OCI-LY1 (cell line): Measurements from ENCODE around the gene TBC1D20.

Experiments used
- H2AFZ ChIP-seq: fragments of 200-600 bp; sonication (generic), shearing (Covaris generic); 2 replicates; pipeline ENCODE4 v1.6.0; 2014; ENCODE audit warnings: antibody characterized with exemption, mild to moderate bottlenecking, low read length
- H3F3A ChIP-seq: fragments of 200-600 bp; sonication (generic), shearing (Covaris generic); 2 replicates; pipeline ENCODE4 v1.6.0; 2014; ENCODE audit warnings: mild to moderate bottlenecking, antibody characterized with exemption, low read length, moderate library complexity; ENCODE audit not compliant: insufficient read depth
- H3K27ac ChIP-seq: fragments of 200-600 bp; sonication (generic); 2 replicates; pipeline ENCODE4 v1.5.1; 2014; ENCODE audit warnings: low read length, mixed run types, mild to moderate bottlenecking, low read depth; ENCODE audit not compliant: poor library complexity, severe bottlenecking
- H3K27me3 ChIP-seq: fragments of 200-600 bp; sonication (generic); 2 replicates; pipeline ENCODE4 v1.6.0; 2014; ENCODE audit warnings: antibody characterized with exemption, mild to moderate bottlenecking, low read length, moderate library complexity; ENCODE audit not compliant: insufficient read depth
- H3K36me3 ChIP-seq: fragments of 200-600 bp; sonication (generic); 2 replicates; pipeline ENCODE4 v1.6.1; 2014; ENCODE audit warnings: mild to moderate bottlenecking, antibody characterized with exemption, low read length, moderate library complexity, mixed read lengths; ENCODE audit not compliant: insufficient read depth
- H3K4me1 ChIP-seq: fragments of 200-600 bp; sonication (generic); 2 replicates; pipeline ENCODE4 v1.5.1; 2014; ENCODE audit warnings: mild to moderate bottlenecking, low read length, moderate library complexity; ENCODE audit not compliant: insufficient read depth, severe bottlenecking
- H3K4me2 ChIP-seq: fragments of 200-600 bp; sonication (generic), shearing (Covaris generic); 2 replicates; pipeline ENCODE4 v1.6.1; 2014; ENCODE audit warnings: low read length
- H3K4me3 ChIP-seq: fragments of 200-600 bp; sonication (generic); 2 replicates; pipeline ENCODE4 v1.5.1; 2014; ENCODE audit warnings: low read length, low read depth, mild to moderate bottlenecking, mixed read lengths; ENCODE audit not compliant: poor library complexity, severe bottlenecking
- H3K79me2 ChIP-seq: fragments of 200-600 bp; shearing (Covaris generic); 2 replicates; pipeline ENCODE4 v1.6.1; 2016; ENCODE audit warnings: mixed run types, low read length, mixed read lengths; ENCODE audit not compliant: insufficient read depth
- H3K9ac ChIP-seq: fragments of 200-600 bp; sonication (generic), shearing (Covaris generic); 2 replicates; pipeline ENCODE4 v1.6.1; 2014; ENCODE audit warnings: mild to moderate bottlenecking, low read length, mixed read lengths
- H3K9me2 ChIP-seq: fragments of 200-600 bp; sonication (generic), shearing (Covaris generic); 2 replicates; pipeline ENCODE4 v1.6.1; 2014; ENCODE audit warnings: low read depth, mild to moderate bottlenecking, low read length, mixed read lengths
- H3K9me3 ChIP-seq: fragments of 200-600 bp; shearing (Covaris generic); 2 replicates; pipeline ENCODE4 v1.6.1; 2014; ENCODE audit warnings: low read length, mixed read lengths
- H4K20me1 ChIP-seq: fragments of 200-600 bp; sonication (generic), shearing (Covaris generic); 2 replicates; pipeline ENCODE4 v1.6.0; 2016; ENCODE audit warnings: mild to moderate bottlenecking, low read length; ENCODE audit not compliant: insufficient read depth
- EZH2 ChIP-seq: fragments of 200-600 bp; sonication (generic), shearing (Covaris generic); IDR thresholded peaks from 2 replicates; pipeline ENCODE4 v1.8.0; 2017; ENCODE audit warnings: borderline replicate concordance, mixed run types, mild to moderate bottlenecking, antibody characterized with exemption, low read length, moderate library complexity, mixed read lengths
- TF ChIP-seq, protein P1 (sequence below): fragments of 200-600 bp; sonication (generic), shearing (Covaris generic); IDR thresholded peaks from 2 replicates; pipeline ENCODE4 v1.5.1; 2017; ENCODE audit warnings: mild to moderate bottlenecking, antibody characterized with exemption, low read length, moderate library complexity, mixed read lengths

The TBC1D20 gene

DNA sequence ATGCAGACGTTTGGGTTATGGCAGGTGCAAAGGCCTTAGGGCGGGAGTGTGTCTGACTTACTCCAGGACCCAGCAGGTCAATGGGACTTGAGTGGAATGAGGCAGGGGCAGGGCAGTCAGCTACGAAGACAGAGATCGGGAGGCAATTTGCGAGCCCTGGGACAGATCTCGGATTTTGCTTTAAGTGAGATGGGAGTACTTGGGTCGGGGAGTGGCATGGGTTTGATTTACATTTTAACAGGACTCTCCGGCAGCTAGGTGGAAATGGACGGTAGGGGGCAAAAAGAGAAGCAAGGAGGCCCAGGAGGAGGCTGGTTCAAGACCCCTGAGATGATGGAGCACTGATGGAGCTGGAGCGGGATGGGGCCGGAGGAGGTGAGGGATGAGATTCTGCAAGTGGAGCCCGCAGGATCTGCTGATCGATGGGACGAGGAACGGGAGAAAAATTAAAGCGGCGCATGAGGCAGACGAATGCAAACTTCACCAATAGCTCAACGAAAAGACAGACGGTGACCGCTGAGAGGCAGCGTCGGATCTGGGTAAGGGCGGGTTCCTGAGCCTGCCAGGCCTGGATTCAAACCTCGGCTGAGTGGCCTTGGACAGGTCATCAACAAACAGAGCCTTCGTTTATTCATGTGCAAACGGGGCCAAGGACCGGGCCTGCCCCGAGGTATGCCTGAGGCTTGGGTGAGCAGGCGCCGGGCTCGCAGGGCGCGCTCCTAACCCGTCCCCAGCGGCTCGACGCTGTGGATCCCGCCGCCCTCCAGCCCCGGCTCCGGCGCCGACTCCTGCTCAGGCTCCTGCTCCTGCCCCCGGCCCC, 55.0 kb downstream of the TBC1D20 start:
- Histone ChIP-seq H4K20me1 (no peaks in the 10 kb centered on the region), H3K9ac (peak overlapping the region; percentile 48), H3K27ac (peak overlapping the region; percentile 57), H3K79me2 (peaks cover 13% of the 10 kb centered on the region; the same call in 1 of the 2 replicates), H3K9me2 (no peaks in the 10 kb centered on the region), H3K4me2 (peak overlapping the region; percentile 63), H3F3A (no peaks in the 10 kb centered on the region), H3K36me3 (peaks cover 28% of the 10 kb centered on the region), H3K4me1 (peaks cover 31% of the 10 kb centered on the region), H2AFZ (no peak overlapping the region), H3K9me3 (peaks cover 5% of the 10 kb centered on the region; the same call in 1 of the 2 replicates), H3K27me3 (no peaks in the 10 kb centered on the region), H3K4me3 (peak overlapping the region; percentile 97)
- TF ChIP-seq, protein P1, sequence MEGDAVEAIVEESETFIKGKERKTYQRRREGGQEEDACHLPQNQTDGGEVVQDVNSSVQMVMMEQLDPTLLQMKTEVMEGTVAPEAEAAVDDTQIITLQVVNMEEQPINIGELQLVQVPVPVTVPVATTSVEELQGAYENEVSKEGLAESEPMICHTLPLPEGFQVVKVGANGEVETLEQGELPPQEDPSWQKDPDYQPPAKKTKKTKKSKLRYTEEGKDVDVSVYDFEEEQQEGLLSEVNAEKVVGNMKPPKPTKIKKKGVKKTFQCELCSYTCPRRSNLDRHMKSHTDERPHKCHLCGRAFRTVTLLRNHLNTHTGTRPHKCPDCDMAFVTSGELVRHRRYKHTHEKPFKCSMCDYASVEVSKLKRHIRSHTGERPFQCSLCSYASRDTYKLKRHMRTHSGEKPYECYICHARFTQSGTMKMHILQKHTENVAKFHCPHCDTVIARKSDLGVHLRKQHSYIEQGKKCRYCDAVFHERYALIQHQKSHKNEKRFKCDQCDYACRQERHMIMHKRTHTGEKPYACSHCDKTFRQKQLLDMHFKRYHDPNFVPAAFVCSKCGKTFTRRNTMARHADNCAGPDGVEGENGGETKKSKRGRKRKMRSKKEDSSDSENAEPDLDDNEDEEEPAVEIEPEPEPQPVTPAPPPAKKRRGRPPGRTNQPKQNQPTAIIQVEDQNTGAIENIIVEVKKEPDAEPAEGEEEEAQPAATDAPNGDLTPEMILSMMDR, result peak; percentile 69
- TF ChIP-seq EZH2, result no peak

DNA sequence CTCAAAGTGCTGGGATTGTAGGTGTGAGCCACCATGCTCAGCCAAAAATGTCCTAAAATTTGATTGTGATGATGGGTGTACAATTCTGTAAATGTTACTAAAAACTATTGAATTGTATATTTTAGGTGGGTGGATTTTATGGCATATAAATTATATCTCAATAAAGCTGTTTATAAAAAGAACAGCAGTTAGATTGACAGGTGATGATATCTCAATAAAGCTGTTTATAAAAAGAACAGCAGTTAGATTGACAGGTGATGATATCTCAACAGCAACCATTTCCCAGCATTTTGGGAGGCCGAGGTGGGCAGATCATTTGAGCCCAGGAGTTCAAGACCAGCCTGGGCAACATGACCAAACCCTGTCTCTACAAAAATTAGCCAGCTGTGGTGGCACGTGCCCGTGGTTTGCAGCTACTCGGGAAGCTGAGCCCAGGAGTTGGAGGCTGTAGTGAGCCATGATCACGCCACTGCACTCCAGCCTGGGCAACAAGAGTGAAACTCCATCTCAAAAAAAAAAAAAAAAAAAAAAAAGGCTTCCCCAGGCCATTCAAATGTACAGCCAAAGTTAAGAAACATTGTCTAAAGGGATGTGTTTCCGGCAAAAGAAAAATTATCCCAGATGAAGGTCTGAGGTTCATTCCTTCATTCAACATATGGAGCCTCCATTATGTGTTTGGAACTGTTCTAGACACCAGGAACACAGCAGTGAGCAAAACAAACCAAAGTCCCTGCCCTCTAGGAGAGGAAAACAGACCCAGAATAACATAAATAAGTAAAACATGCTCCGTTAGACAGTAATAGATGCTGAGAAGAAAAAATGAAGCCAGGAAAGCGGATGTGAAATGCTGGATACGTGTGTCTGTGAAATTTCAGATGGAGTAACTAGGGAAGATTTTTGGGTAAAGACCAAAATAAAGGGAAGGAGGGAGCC, 55.9 kb downstream of the TBC1D20 start:
- H2AFZ ChIP-seq, result no peak overlapping the region
- H3K27ac ChIP-seq, result peak overlapping the region; percentile 57
- H3F3A ChIP-seq, result no peaks in the 10 kb centered on the region
- no peaks in the 10 kb centered on the region for H3K9me2 ChIP-seq
- TF ChIP-seq, protein P1, result no peak
- TF ChIP-seq EZH2, result no peak
- peak overlapping the region; percentile 97 for H3K4me3 ChIP-seq
- no peaks in the 10 kb centered on the region for H3K9me3 ChIP-seq
- H4K20me1 ChIP-seq, result no peaks in the 10 kb centered on the region
- peaks cover 19% of the 10 kb centered on the region for H3K36me3 ChIP-seq
- peak overlapping the region; percentile 48; the same call in 1 of the 2 replicates for H3K9ac ChIP-seq
- H3K27me3 ChIP-seq, result no peaks in the 10 kb centered on the region
- H3K4me2 ChIP-seq, result peak overlapping the region; percentile 63
- H3K79me2 ChIP-seq, result peaks cover 13% of the 10 kb centered on the region; the same call in 1 of the 2 replicates
- peaks cover 39% of the 10 kb centered on the region for H3K4me1 ChIP-seq

DNA sequence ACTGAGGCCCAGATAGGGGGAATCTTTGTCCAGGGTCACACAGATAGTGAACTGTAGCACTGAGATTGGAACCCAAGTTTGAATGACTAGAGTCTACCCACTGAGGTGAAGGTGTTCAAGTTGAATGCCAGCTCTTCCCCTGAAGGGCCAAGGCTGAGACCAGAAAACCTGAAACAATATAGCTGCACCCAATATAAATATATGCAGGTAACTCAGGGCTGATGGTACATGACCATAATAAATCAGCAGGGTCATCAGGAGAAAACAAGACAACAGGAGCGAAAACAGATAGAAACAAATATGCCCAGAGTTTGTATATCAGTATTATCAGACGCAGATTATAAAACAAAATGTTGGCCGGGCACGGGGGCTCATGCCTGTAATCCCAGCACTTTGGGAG, 58.2 kb downstream of the TBC1D20 start:
- H3K36me3 ChIP-seq, result peaks cover 3% of the 10 kb centered on the region; the same call in 1 of the 2 replicates
- no peaks in the 10 kb centered on the region for H3K9me2 ChIP-seq
- no peak for TF ChIP-seq EZH2
- TF ChIP-seq, protein P1, result no peak
- no peak overlapping the region for H3K4me2 ChIP-seq
- no peaks in the 10 kb centered on the region for H3K27me3 ChIP-seq
- no peak overlapping the region for H3K4me3 ChIP-seq
- H2AFZ ChIP-seq, result no peak overlapping the region
- H4K20me1 ChIP-seq, result no peaks in the 10 kb centered on the region
- peaks cover 35% of the 10 kb centered on the region for H3K4me1 ChIP-seq
- peaks cover 7% of the 10 kb centered on the region; the same call in 1 of the 2 replicates for H3K79me2 ChIP-seq
- H3K27ac ChIP-seq, result no peak overlapping the region
- H3F3A ChIP-seq, result no peaks in the 10 kb centered on the region
- H3K9ac ChIP-seq, result no peak overlapping the region
- H3K9me3 ChIP-seq, result no peaks in the 10 kb centered on the region
